DOHH2 (cell line): ENCODE measurements around the gene AMFR.

Experiments
- H3F3A ChIP-seq: fragments of 200-600 bp; sonication (generic), shearing (Covaris generic); 2 replicates; pipeline ENCODE4 v1.6.0; 2016; ENCODE audit warnings: antibody characterized with exemption, mild to moderate bottlenecking; ENCODE audit not compliant: control insufficient read depth, insufficient read depth
- H3K27ac ChIP-seq: fragments of 200-600 bp; sonication (generic); 2 replicates; pipeline ENCODE4 v1.5.1; 2014; ENCODE audit warnings: low read depth, mild to moderate bottlenecking, low read length, moderate library complexity
- H3K27me3 ChIP-seq: fragments of 200-600 bp; sonication (generic); 2 replicates; pipeline ENCODE4 v1.6.1; 2014; ENCODE audit warnings: mild to moderate bottlenecking, low read length, mixed read lengths; ENCODE audit not compliant: control insufficient read depth
- H3K36me3 ChIP-seq: fragments of 200-600 bp; sonication (generic); 2 replicates; pipeline ENCODE4 v1.6.1; 2014; ENCODE audit warnings: mild to moderate bottlenecking, low read length, moderate library complexity, mixed read lengths; ENCODE audit not compliant: control insufficient read depth
- H3K4me1 ChIP-seq: fragments of 200-600 bp; sonication (generic); 2 replicates; pipeline ENCODE4 v1.6.1; 2014; ENCODE audit warnings: mild to moderate bottlenecking, low read length, mixed read lengths; ENCODE audit not compliant: control insufficient read depth
- H3K4me2 ChIP-seq: fragments of 200-600 bp; sonication (generic); 2 replicates; pipeline ENCODE4 v1.6.0; 2014; ENCODE audit warnings: mild to moderate bottlenecking, low read length, moderate library complexity
- H3K4me3 ChIP-seq: fragments of 200-600 bp; sonication (generic); 2 replicates; pipeline ENCODE4 v1.5.1; 2014; ENCODE audit warnings: mild to moderate bottlenecking, low read length, mixed read lengths
- H3K79me2 ChIP-seq: fragments of 200-600 bp; sonication (generic); 2 replicates; pipeline ENCODE4 v1.6.1; 2014; ENCODE audit warnings: mild to moderate bottlenecking, low read length, mixed read lengths; ENCODE audit not compliant: control insufficient read depth
- H3K9me2 ChIP-seq: fragments of 200-600 bp; sonication (generic); replicated peaks from 2 replicates; pipeline ENCODE4 v1.6.1; 2014; ENCODE audit warnings: mild to moderate bottlenecking, low read length, mixed read lengths; ENCODE audit not compliant: control insufficient read depth
- H3K9me3 ChIP-seq: fragments of 200-600 bp; sonication (generic); 2 replicates; pipeline ENCODE4 v1.6.1; 2014; ENCODE audit warnings: antibody characterized with exemption, low read length, mixed read lengths; ENCODE audit not compliant: control insufficient read depth, insufficient read depth
- H4K20me1 ChIP-seq: fragments of 200-600 bp; sonication (generic); 2 replicates; pipeline ENCODE4 v1.6.0; 2014; ENCODE audit warnings: low read depth, mild to moderate bottlenecking, antibody characterized with exemption, low read length, moderate library complexity; ENCODE audit not compliant: control insufficient read depth, insufficient read depth
- CTCF ChIP-seq: fragments of 200-600 bp; sonication (generic); IDR thresholded peaks from one replicate; pipeline ENCODE4 v1.5.1; 2014; ENCODE audit warnings: antibody characterized with exemption, mild to moderate bottlenecking, low read depth, low read length; ENCODE audit not compliant: poor library complexity, severe bottlenecking
- EZH2phosphoT487 ChIP-seq: fragments of 200-600 bp; sonication (generic); IDR thresholded peaks from 2 replicates; pipeline ENCODE4 v1.6.1; 2017; ENCODE audit warnings: borderline replicate concordance, mild to moderate bottlenecking, antibody characterized with exemption, low read length, moderate library complexity, mixed read lengths

AMFR gene

DNA sequence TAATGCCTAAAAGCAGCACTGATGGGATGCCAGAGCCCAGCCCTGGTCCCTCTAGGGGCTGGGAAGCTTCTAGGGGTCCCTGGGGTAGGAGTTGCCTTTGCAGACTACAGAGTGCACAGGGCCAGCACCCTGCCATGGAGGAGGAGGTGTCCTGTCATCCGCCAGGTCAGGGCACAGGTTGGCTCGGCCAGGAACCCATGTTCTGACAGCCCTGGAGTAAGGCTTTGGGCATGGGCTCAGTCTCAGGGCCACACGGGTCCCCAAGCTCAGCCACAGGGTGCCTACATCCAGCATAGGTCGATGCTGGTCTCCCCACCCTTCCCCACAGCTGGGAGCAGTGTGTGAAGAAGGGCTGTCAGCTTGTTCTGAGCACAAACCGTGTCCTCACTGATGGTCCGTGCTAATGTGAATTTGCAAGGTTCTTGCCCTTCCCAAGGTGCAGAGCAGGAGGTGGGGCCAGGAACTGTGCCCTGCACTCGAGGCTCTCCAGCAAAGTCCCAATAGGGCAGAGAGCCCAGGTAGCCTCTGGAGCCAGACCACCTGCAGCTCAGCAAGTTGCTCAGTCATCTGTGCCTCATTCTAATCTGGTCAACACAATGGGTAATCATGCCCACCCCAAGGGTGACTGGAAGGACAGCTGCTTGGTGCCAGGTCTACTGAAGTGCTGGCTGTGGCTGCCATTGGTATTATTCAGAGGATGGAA lies 72.8 kb downstream of the AMFR start:
- TF ChIP-seq CTCF: no peak
- no peak for TF ChIP-seq EZH2phosphoT487
- H4K20me1 ChIP-seq: no peaks in the 10 kb centered on the region
- no peak overlapping the region for H3K4me2 ChIP-seq

DNA sequence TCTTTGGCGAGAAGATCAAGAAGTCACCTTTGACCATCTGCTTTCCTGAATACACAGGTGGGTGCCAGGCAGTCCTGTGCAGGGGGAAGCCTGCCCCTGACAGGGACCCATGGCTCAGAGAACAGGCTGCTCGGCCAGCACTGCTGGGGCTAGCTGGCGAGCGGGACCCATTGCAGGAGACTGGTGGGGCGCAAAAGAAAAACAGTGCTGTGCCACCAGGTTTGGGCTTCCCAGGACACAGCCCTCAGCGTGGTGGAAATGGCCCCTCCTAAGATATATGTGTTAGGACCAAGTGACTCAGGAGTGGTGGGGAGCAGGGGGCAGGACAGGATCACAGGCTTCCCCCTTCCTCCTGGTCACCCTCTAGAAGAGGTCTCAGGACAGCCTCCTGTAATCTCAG lies 73.9 kb downstream of the AMFR start:
- no peaks in the 10 kb centered on the region for H3K9me3 ChIP-seq
- no peak overlapping the region for H3K27ac ChIP-seq
- peaks cover 3% of the 10 kb centered on the region; the same call in 1 of the 2 replicates for H3K27me3 ChIP-seq
- peaks cover 5% of the 10 kb centered on the region for H3K4me1 ChIP-seq
- H3K4me3 ChIP-seq: no peak overlapping the region
- H3K79me2 ChIP-seq: no peaks in the 10 kb centered on the region
- no peaks in the 10 kb centered on the region for H3F3A ChIP-seq
- no peaks in the 10 kb centered on the region for H3K36me3 ChIP-seq
- no peaks in the 10 kb centered on the region for H4K20me1 ChIP-seq
- H3K9me2 ChIP-seq: no peaks in the 10 kb centered on the region
- no peak overlapping the region for H3K4me2 ChIP-seq
- TF ChIP-seq CTCF: no peak
- TF ChIP-seq EZH2phosphoT487: no peak

More for the DNA sequence above, 72.8 kb downstream of the AMFR start:
- Histone ChIP-seq H3K79me2 (no peaks in the 10 kb centered on the region), H3K9me2 (no peaks in the 10 kb centered on the region), H3K4me1 (peaks cover 16% of the 10 kb centered on the region), H3K4me3 (no peak overlapping the region), H3K9me3 (no peaks in the 10 kb centered on the region), H3K27ac (no peak overlapping the region), H3F3A (peaks cover 4% of the 10 kb centered on the region; the same call in 1 of the 2 replicates), H3K27me3 (peaks cover 3% of the 10 kb centered on the region; the same call in 1 of the 2 replicates), H3K36me3 (no peaks in the 10 kb centered on the region)

- H4K20me1 ChIP-seq: no peaks in the 10 kb centered on the region
- H3K4me3 ChIP-seq: no peak overlapping the region
- no peaks in the 10 kb centered on the region for H3K36me3 ChIP-seq
- no peak for TF ChIP-seq EZH2phosphoT487
- no peak for TF ChIP-seq CTCF
- H3K27ac ChIP-seq: no peak overlapping the region
- H3K27me3 ChIP-seq: peaks cover 3% of the 10 kb centered on the region; the same call in 1 of the 2 replicates
- H3K79me2 ChIP-seq: no peaks in the 10 kb centered on the region
- H3K4me1 ChIP-seq: no peaks in the 10 kb centered on the region
- no peaks in the 10 kb centered on the region for H3K9me2 ChIP-seq
- no peaks in the 10 kb centered on the region for H3F3A ChIP-seq
- no peak overlapping the region for H3K4me2 ChIP-seq
- no peaks in the 10 kb centered on the region for H3K9me3 ChIP-seq
Observed at GRCh38 chr16:56350491-56351405, 74.6 kb downstream of the AMFR start.
